PC-9 (cell line): Measurements from ENCODE around the gene HDAC1.

ENCODE experiments used
- EZH2 ChIP-seq: fragments of 200-600 bp; sonication (generic); IDR thresholded peaks from 2 replicates; pipeline ENCODE4 v1.8.0; 2017; ENCODE audit warnings: antibody characterized with exemption, low read depth
- TF ChIP-seq, protein P1 (sequence below): fragments of 200-600 bp; sonication (generic); conservative IDR thresholded peaks from 2 replicates; pipeline ENCODE4 v1.6.1; 2017; ENCODE audit warnings: mixed run types, antibody characterized with exemption, mild to moderate bottlenecking, moderate library complexity

DNA sequence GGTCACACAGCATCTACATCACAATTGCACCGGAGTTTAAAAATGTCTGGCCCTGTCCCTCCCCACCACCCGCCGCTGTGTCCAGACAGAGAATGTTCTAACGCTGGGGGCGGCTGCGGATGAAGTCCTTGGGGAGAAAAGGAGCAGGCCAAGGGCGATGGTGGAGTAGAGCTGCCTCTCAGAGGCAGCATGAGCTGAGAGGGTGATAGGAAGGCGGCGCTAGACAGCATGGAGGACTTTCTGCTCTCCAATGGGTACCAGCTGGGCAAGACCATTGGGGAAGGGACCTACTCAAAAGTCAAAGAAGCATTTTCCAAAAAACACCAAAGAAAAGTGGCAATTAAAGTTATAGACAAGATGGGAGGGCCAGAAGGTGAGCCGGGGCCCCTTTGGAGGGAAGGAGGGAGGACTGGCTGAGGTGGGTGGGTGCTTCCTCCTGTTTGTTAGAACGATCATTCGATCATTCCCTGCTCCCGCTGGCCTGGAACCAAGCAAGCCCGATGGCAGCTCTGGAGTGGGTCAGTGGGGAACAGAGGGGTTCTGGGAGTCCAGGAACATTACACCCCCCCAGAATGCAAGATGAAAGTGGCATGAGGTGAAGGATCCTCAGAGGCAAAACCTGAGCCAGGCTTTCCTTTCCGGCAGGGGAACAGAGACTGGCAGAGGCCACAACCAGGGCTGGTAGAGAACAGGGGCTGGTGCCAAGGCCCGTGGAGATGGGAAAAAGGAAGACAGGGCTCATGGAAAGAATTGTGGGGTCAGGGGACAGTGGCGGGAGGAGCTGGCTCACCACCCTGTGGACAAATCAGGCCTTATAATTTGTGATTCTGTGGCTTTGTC lies 70.8 kb downstream of the HDAC1 start, which contains the start of the genes FAM229A and TSSK3:
- TF ChIP-seq, protein P1, sequence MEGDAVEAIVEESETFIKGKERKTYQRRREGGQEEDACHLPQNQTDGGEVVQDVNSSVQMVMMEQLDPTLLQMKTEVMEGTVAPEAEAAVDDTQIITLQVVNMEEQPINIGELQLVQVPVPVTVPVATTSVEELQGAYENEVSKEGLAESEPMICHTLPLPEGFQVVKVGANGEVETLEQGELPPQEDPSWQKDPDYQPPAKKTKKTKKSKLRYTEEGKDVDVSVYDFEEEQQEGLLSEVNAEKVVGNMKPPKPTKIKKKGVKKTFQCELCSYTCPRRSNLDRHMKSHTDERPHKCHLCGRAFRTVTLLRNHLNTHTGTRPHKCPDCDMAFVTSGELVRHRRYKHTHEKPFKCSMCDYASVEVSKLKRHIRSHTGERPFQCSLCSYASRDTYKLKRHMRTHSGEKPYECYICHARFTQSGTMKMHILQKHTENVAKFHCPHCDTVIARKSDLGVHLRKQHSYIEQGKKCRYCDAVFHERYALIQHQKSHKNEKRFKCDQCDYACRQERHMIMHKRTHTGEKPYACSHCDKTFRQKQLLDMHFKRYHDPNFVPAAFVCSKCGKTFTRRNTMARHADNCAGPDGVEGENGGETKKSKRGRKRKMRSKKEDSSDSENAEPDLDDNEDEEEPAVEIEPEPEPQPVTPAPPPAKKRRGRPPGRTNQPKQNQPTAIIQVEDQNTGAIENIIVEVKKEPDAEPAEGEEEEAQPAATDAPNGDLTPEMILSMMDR = no peak
- no peak for TF ChIP-seq EZH2
